GM10266 (cell line): ENCODE data around the gene PROX1.

Experiments
- DNase-seq: peaks from one replicate; pipeline ENCODE4 v3.0.0; 2012; ENCODE audit errors: extremely low spot score
- TF ChIP-seq, protein P1 (sequence below): IDR thresholded peaks from 2 replicates; pipeline ENCODE4 v1.5.1; 2012; ENCODE audit warnings: mild to moderate bottlenecking, low read depth; ENCODE audit not compliant: control insufficient read depth, insufficient read depth; ENCODE audit errors: missing control alignments

Gene PROX1

GRCh38 chr1:213987927-213988506, at the start of gene PROX1:
Gene PROX1, plus strand, starts transcription at chr1:213987973. Its CDS starts 8,563 bp downstream, at chr1:213996536.
- no peak for DNase-seq
- TF ChIP-seq, protein P1, sequence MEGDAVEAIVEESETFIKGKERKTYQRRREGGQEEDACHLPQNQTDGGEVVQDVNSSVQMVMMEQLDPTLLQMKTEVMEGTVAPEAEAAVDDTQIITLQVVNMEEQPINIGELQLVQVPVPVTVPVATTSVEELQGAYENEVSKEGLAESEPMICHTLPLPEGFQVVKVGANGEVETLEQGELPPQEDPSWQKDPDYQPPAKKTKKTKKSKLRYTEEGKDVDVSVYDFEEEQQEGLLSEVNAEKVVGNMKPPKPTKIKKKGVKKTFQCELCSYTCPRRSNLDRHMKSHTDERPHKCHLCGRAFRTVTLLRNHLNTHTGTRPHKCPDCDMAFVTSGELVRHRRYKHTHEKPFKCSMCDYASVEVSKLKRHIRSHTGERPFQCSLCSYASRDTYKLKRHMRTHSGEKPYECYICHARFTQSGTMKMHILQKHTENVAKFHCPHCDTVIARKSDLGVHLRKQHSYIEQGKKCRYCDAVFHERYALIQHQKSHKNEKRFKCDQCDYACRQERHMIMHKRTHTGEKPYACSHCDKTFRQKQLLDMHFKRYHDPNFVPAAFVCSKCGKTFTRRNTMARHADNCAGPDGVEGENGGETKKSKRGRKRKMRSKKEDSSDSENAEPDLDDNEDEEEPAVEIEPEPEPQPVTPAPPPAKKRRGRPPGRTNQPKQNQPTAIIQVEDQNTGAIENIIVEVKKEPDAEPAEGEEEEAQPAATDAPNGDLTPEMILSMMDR = no peak

DNA sequence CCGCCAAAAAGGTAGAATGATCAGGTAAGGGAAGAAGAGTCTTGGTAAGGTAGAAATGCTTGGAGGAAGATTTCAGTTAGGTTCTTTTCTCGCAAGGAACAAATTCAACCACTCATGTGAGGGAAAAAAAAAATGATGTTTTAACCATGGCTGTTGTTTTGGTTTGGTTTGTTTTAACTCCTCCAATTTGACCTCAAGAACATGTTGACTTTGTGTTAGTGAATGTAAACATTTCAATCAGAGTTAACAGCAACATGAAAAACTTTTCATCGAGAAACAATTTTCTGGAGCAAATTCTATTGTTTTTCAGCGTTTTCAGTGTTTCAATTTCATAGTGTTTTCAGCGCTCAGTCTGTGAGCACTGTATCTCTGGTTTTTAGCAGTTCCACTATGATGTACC, 49.0 kb upstream of the PROX1 start:
- TF ChIP-seq, protein P1 = no peak

DNA sequence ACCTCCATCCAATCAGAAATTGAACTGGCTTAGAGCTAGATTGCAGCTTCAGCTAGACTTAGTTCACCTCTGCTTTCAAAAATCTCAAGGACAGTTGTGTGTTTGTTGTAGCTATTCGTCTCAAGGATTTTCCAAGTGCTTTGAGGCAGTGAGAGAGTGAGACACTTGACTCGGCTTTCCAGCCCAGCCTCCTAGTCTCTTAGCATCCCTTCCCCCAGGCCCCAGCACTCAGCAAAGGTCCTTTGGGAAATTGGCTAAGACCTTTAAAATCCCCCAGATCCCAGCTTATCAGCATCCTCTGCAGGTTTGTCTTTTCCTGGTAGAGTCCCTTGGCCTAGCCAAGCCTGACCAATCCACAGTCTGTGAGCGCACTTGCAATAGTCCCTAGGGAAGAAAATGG, 47.9 kb upstream of the PROX1 start:
- TF ChIP-seq, protein P1 = no peak
- no peak for DNase-seq

More for the DNA sequence above, 49.0 kb upstream of the PROX1 start:
- no peak for DNase-seq

DNA sequence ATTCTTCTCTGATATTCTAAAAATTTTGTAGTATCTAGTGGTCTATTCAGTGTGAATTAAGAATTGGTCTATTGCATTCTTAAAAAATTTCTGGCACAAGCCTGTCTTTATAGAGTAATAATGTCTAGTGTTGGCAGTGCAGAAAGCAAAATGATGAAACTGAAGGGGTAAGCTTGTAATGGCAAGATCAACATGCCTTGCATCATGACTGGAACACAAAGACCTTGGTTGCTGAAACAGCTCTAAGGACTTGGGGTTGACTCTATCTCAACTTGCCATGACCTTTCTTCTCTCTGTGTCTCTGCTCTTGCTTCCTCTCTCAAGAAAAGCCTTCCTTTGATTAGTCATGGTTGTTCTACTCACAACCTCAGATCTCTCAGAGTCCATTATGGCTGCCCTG, 46.8 kb upstream of the PROX1 start:
- DNase-seq = no peak
- TF ChIP-seq, protein P1 = no peak

GRCh38 chr1:213942061-213942460, 45.7 kb upstream of the PROX1 start:
- no peak for DNase-seq
- TF ChIP-seq, protein P1 = no peak

- TF ChIP-seq, protein P1 = no peak
- no peak for DNase-seq
Measured at GRCh38 chr1:213947200-213947801, 40.5 kb upstream of the PROX1 start.

GRCh38 chr1:213951876-213952275, 35.9 kb upstream of the PROX1 start:
- TF ChIP-seq, protein P1 = no peak
- DNase-seq = no peak
